HepG2 (cell line): Measurements from ENCODE around the gene COL9A3. TPM values are rescaled to one million over a fixed set of nuclear protein-coding genes. Genes with fewer than 3 reads are reported as not detected.

ENCODE experiments used
- FOSL1 ChIP-seq: sonication (generic); formaldehyde crosslinking; IDR thresholded peaks from 2 replicates; pipeline ENCODE4 v1.9.0; 2021; ENCODE audit warnings: missing genetic modification reagents, borderline replicate concordance
- GMEB1 ChIP-seq: sonication (generic); formaldehyde crosslinking; IDR thresholded peaks from 2 replicates; pipeline ENCODE4 v1.5.1; 2020; ENCODE audit warnings: missing genetic modification reagents, mild to moderate bottlenecking, borderline replicate concordance
- MNT ChIP-seq: fragments of 450-650 bp; IDR thresholded peaks from 2 replicates; pipeline ENCODE4 v1.6.1; 2016
- NPAS2 ChIP-seq: sonication (generic); formaldehyde crosslinking; IDR thresholded peaks from 2 replicates; pipeline ENCODE4 v1.8.0; 2022; ENCODE audit warnings: mild to moderate bottlenecking, missing genetic modification reagents, borderline replicate concordance
- PITX1 ChIP-seq: sonication (generic); formaldehyde crosslinking; IDR thresholded peaks from 2 replicates; pipeline ENCODE4 v1.5.1; 2020; ENCODE audit warnings: mild to moderate bottlenecking, missing genetic modification reagents
- RERE ChIP-seq: IDR thresholded peaks from 2 replicates; pipeline ENCODE4 v1.6.1; 2016; ENCODE audit warnings: low read depth, missing genetic modification reagents, missing compliant biosample characterization
- SCMH1 ChIP-seq: sonication (generic); formaldehyde crosslinking; IDR thresholded peaks from 2 replicates; pipeline ENCODE4 v1.9.0; 2021; ENCODE audit warnings: missing genetic modification reagents, mild to moderate bottlenecking, borderline replicate concordance
- SNAPC4 ChIP-seq: sonication (generic); formaldehyde crosslinking; IDR thresholded peaks from 2 replicates; pipeline ENCODE4 v1.4.0; 2020; ENCODE audit warnings: mild to moderate bottlenecking, missing genetic modification reagents
- THRA ChIP-seq: sonication (generic); formaldehyde crosslinking; IDR thresholded peaks from 2 replicates; pipeline ENCODE4 v1.4.0; 2020; ENCODE audit warnings: missing genetic modification reagents, borderline replicate concordance
- TOE1 ChIP-seq: sonication (generic); formaldehyde crosslinking; IDR thresholded peaks from 2 replicates; pipeline ENCODE4 v1.4.0; 2020; ENCODE audit warnings: mild to moderate bottlenecking, missing genetic modification reagents
- ZNF75D ChIP-seq: sonication (generic); formaldehyde crosslinking; IDR thresholded peaks from 2 replicates; pipeline ENCODE4 v1.8.1; 2023; ENCODE audit warnings: missing genetic modification reagents, mild to moderate bottlenecking, borderline replicate concordance
- ZNF775 ChIP-seq: sonication (generic); formaldehyde crosslinking; IDR thresholded peaks from 2 replicates; pipeline ENCODE4 v1.4.0; 2020; ENCODE audit warnings: missing genetic modification reagents, mild to moderate bottlenecking, moderate library complexity, borderline replicate concordance
- polyA plus RNA-seq, 8 experiments: library from polyadenylated mRNA; depleted of rRNA in 3 of 8; stranded (reverse) in 7 of 8; unstranded in 1 of 8; fragments of >200 nt; fragmentation: Illumina TruSeq in 4 of 8; extraction: Trizol in 4 of 8; gene quantifications; 2 replicates each; pipeline versions ENCODE4 v1.2.1 to v1.2.3, GENCODE V29; 2011 to 2016; ENCODE audit warnings: low read depth in 4 of 8, missing spikeins in 1 of 8, mixed read lengths in 1 of 8; ENCODE audit not compliant: insufficient read depth in 1 of 8
- total RNA-seq, 5 experiments: library from RNA; depleted of rRNA; stranded (reverse); fragments of >200 nt; fragmentation: Illumina TruSeq; extraction: Trizol; gene quantifications; 2 replicates each; pipeline ENCODE4 v1.2.3, GENCODE V29; 2016; ENCODE audit warnings: low read depth in 1 of 5

COL9A3 gene
- total and polyA plus RNA-seq, 2 of the 13 experiments (the other 11 are each of a cell fraction or from before 2014, with no cell fraction given): 155 to 204 TPM

GRCh38 chr20:62861726-62862336, 45.0 kb downstream of the COL9A3 start, which contains the start of gene TCFL5 (continued):
- TF ChIP-seq THRA (no peak), SNAPC4 (CRISPR knock-in tag) (peak; percentile 82), FOSL1 (no peak), SCMH1 (CRISPR knock-in tag) (no peak), NPAS2 (CRISPR knock-in tag) (no peak), RERE (0 out of 2 replicates have a peak, but pooled peaks have one; percentile 40), PITX1 (CRISPR knock-in tag) (peak; percentile 81), GMEB1 (peak; percentile 98), ZNF775 (CRISPR knock-in tag) (no peak), MNT (peak; percentile 83), ZNF75D (CRISPR knock-in tag) (no peak), TOE1 (CRISPR knock-in tag) (peak; percentile 77; the same call in 1 of the 2 replicates)
